22Rv1 (cell line): Measurements from ENCODE around the gene POPDC2.

Experiments used
- ZFX ChIP-seq: fragments of 450-650 bp; IDR thresholded peaks from 2 replicates; pipeline ENCODE4 v1.6.1; 2017; ENCODE audit warnings: antibody characterized with exemption, borderline replicate concordance
- TF ChIP-seq, protein P1 (sequence below): fragments of 450-650 bp; IDR thresholded peaks from 2 replicates; pipeline ENCODE4 v1.5.1; 2017; ENCODE audit warnings: mild to moderate bottlenecking

DNA sequence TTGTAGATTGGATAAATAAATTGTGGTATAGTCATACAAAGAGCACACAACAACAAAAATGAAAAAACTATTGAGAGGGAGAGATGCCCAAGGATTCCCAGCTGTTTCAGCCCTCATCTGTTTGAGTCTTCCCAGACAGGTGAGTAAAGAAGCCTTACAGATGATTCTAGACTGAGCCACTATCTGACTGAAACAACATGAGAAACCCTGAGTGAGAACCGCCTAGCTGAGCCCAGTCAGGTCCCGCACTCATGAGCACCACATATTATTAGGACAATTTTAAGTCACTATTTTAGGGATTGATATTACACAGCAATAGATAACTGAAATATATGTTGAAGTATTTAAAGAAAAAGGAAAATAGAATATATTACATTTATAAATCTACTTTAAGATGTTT is 19.0 kb downstream of the POPDC2 start:
- TF ChIP-seq, protein P1, sequence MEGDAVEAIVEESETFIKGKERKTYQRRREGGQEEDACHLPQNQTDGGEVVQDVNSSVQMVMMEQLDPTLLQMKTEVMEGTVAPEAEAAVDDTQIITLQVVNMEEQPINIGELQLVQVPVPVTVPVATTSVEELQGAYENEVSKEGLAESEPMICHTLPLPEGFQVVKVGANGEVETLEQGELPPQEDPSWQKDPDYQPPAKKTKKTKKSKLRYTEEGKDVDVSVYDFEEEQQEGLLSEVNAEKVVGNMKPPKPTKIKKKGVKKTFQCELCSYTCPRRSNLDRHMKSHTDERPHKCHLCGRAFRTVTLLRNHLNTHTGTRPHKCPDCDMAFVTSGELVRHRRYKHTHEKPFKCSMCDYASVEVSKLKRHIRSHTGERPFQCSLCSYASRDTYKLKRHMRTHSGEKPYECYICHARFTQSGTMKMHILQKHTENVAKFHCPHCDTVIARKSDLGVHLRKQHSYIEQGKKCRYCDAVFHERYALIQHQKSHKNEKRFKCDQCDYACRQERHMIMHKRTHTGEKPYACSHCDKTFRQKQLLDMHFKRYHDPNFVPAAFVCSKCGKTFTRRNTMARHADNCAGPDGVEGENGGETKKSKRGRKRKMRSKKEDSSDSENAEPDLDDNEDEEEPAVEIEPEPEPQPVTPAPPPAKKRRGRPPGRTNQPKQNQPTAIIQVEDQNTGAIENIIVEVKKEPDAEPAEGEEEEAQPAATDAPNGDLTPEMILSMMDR = no peak
- no peak for TF ChIP-seq ZFX
